ENCODE data around the gene ZNF414.

GRCh38 chr19:8557642-8558238, 43.8 kb upstream of the ZNF414 start:
- TF ChIP-seq POLR2AphosphoS5 (IDR thresholded peaks at IDR 0.05) (no peak), POLR2A (IDR thresholded peaks at IDR 0.05) (no peak), EP300 (IDR thresholded peaks at IDR 0.05) (no peak)
- TF ChIP-seq, protein P1, sequence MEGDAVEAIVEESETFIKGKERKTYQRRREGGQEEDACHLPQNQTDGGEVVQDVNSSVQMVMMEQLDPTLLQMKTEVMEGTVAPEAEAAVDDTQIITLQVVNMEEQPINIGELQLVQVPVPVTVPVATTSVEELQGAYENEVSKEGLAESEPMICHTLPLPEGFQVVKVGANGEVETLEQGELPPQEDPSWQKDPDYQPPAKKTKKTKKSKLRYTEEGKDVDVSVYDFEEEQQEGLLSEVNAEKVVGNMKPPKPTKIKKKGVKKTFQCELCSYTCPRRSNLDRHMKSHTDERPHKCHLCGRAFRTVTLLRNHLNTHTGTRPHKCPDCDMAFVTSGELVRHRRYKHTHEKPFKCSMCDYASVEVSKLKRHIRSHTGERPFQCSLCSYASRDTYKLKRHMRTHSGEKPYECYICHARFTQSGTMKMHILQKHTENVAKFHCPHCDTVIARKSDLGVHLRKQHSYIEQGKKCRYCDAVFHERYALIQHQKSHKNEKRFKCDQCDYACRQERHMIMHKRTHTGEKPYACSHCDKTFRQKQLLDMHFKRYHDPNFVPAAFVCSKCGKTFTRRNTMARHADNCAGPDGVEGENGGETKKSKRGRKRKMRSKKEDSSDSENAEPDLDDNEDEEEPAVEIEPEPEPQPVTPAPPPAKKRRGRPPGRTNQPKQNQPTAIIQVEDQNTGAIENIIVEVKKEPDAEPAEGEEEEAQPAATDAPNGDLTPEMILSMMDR (IDR thresholded peaks at IDR 0.05): no peak

All from suprapubic skin (tissue), 4 donors.